ENCODE results near the gene NENF.
A peak's percentile ranks its signal among the peaks of the same experiment; 100 is the strongest.

NENF gene

DNA sequence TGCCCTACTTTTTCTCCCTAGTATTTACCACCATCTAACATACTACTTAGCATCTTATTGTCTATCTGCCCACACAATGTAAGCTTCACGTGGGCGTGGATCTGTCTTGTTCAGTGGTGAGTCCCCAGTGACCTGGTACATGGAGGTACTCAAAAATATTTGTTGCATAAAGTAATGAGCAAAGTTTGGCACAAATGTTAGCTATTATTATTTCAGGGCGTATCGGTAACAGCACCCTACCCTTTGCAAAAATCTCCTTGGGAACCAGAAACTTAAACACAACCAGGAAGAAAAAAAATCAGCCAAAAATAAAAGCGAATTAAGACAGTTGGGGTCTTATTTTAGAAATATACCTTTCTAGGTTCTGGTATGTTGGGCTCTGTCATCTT lies 454 bp upstream of the NENF start:
- DNase-seq, result peak; percentile 30

DNA sequence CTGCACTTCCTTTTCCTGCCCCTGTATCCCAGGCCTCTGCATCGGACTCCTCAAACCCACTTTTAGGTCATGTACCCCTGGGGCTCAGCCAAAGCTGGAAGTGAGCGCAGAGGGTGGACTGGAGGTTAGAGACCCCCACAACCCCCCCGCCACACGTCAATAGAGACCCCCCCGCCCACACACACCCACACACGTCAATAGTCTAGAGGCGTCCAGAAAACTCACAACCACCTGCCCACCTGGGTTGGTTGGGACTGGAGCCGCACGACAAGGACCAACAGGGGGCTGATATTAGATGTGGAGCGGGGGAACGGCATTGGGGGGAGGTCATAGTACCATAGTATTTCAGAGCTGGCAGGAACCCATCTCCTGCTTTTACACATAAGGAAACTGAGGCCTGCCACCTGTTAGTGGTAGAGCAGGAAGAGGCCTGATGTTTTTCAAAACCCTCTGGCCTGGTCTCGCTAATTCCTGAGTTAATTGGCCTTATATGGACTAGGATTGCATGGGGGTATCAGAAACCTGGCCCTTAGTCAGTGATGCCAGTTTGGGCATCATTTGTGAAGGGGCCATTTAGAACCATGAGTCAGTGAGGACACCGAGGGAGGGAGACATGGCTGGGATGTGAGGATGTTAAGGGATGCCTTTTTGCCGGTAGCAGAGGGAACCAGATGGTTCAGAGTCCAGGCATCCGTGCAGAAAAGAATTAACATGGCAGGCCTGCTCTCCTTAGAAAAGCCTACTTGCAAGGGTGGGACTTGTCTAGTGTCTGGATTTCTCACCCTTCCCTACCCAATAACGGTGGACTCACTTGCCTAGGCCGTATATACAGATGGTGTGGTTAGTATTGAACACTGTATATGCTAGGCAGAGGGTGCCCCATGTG lies 1.1 kb downstream of the NENF start:
- DNase-seq, result no peak

- no peak for DNase-seq
These were observed 2.3 kb downstream of the NENF start for GRCh38 chr1:212434992-212435391.

GRCh38 chr1:212437179-212437798 lies 4.6 kb downstream of the NENF start:
- peak; percentile 27 for DNase-seq

GRCh38 chr1:212438831-212439237 lies 6.1 kb downstream of the NENF start:
- DNase-seq, result no peak

DNA sequence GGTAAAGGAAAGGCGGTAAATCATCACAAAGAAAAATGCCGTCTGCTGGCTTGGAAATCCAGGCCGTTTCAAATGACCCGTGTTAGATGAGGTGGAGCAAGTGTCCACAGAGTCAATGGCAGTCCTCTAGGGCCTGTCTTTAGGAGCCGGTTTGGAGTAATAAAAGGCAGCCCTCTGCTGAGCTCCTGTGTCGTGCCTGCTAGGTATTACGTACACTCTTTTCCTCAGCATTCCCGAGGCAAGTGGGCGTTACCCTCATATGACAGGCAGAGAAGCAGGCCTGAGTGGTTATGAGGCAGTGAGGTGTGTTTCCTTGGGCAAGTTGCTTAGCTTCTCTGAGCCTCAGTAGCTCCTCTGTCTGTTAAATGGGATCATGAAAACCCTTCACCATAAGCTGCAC lies 7.7 kb downstream of the NENF start:
- DNase-seq, result no peak

GRCh38 chr1:212442408-212442807 lies 9.7 kb downstream of the NENF start:
- no peak for DNase-seq

DNA sequence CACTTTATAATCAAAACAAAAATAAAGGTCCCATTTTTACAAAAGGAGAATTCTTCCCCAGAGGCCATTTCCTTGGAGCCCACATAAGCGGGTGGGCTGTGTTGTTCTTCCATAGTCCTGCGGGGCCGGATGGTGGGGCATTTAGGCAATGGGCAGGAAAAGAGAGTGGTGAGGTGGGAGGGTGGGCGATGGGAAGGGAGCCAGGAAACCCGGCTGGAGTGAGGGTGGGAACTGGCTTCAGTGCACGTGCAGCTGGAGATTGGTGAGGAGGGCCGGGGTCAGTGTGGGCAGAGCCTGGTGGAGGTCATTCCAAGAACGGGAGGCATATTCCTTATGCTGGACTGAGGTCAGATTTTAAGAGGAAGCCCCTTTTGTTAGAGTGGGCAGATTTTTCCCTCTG lies 13.6 kb downstream of the NENF start:
- DNase-seq, result no peak

- DNase-seq, result no peak
These were observed 14.8 kb downstream of the NENF start for GRCh38 chr1:212447478-212447877.

- no peak for DNase-seq
These were observed 17.7 kb downstream of the NENF start for GRCh38 chr1:212450331-212450881.

DNA sequence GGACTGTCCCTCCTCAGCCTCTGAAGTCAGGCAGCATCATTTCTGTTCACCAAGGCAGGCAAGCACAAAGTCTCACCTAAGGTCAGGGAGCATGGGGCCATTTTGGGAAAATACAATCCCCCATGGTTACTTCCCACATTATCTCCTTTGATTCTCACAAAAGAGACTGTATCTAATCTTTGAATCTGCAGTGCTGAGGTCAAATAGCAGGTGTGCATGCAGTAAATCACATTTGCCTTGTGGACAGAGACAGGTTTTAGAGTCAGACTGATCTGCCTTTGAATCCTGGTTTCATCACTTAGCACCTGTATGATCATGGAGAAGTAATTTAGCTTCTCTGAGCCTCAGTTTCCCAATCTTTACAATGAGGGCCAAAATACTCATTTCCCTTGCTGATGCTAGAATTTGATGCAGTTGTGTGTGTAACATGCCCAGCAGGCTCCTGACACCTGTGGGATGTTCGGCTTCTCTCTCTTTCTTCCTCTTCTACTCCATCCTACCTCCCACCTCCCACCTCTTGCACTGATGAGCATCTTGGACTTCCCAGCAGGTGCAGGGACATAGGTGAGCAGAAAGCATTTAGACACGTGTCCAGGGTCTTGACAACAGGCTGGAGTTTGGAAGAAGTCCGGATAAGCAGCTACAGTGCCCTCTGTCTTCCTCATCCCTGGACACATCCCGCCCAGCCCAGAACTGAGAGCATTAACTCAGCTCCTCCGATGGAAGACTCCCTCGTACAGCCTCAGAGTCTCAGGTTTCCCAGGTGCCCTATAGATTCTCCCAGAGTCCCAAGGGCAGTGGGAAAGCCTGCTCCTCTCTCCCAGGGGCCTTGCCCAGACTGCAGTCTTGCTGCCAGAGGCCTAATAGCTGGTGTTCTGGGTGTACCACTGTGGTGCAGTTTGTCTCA lies 18.9 kb downstream of the NENF start:
- no peak for DNase-seq

GRCh38 chr1:212452323-212453155 lies 19.8 kb downstream of the NENF start:
- no peak for DNase-seq

- DNase-seq, result no peak
These were observed 20.6 kb downstream of the NENF start for GRCh38 chr1:212453156-212453857.

GRCh38 chr1:212454741-212455140 lies 22.0 kb downstream of the NENF start:
- DNase-seq, result no peak

DNA sequence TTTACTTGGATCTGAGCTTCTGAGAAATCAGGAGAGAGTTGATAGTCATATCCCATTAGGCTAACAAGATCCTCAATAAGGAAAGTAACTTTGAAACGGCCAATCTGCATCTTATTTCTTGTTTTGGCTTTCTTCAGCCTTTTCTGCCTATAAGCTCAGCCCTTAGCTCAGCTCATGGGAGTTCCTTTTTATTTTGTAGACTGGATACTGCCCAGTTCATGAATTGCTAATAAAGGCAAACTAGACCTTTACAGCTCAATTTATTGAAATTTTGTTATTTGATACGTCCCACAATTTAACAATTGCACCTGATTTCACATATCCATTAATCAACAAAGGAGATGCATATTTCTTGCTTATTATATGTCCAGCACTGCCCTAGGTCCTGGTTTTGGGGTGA lies 22.7 kb downstream of the NENF start:
- no peak for DNase-seq

DNA sequence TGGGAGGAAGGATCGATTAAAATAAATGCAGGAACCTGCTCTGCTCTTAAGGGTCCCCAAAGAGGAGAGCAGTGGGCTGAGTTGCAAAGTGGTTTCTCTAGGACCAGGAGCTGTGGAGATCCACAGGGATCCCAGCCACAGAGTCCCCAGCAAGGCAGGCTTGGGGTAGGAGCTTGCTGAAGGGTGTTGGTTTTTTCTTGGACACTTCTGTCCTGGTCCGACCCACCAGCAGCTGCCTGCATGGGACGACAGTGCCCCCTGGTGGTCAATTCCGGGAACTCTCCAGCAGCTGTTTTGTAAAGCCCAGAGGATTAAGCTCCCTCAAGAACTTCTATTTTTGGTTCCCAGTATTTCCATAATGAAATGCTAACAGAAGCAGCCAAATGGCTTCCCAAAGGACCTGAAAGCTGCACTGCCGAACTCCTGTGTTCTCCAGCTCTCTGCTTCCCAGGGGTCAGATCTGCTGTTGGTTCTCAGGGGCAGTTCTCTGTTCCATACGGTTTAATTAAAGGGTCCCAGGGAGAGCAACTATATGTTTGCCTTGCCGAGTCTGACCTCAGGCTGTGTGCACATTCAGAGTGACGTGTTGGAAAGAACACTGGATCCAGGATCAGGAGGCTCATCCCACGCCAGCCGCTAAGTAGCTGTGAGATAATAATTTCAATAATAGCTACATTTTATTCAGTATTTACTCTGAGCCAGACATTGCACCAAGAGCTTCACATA lies 23.2 kb downstream of the NENF start:
- DNase-seq, result peak; percentile 90

GRCh38 chr1:212457740-212458338 lies 25.1 kb downstream of the NENF start:
- DNase-seq, result peak; percentile 80

- no peak for DNase-seq
These were observed 26.1 kb downstream of the NENF start for GRCh38 chr1:212458817-212459216.

GRCh38 chr1:212459656-212460055 lies 26.9 kb downstream of the NENF start:
- DNase-seq, result no peak

DNA sequence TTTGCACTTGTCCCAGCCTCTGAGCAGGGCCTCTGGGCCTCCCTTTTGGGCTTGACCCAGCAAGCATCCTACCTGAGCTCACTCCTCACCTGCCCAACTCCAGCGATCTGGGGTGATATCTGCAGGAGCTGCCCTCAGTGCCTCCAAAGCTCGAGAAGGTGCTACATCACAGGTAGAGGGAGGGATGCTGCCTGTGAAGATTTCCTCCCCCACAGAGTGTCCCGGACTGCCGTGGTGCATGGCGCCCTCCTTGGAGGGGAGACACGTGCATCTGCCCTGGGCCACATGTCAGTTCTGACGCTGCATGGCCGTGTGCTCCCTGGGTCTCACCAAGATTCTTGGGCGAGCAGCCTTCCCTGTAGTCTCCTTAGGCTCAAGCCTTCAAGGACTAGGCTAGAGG lies 27.7 kb downstream of the NENF start:
- DNase-seq, result no peak
